NCI-H1092 treated with DMSO at 0.1 percent for 48 hours (cell line): Measurements from ENCODE around the gene ACOT13.
"Not testable (repeated sequence)": the region's sequence is repeated elsewhere in the genome, so short reads cannot be mapped to it uniquely, and the experiment has no call there.

Experiments used
- DNase-seq: peaks from one replicate; lab custom pipeline; 2025; lab: John Stamatoyannopoulos, UW

ACOT13 gene

DNA sequence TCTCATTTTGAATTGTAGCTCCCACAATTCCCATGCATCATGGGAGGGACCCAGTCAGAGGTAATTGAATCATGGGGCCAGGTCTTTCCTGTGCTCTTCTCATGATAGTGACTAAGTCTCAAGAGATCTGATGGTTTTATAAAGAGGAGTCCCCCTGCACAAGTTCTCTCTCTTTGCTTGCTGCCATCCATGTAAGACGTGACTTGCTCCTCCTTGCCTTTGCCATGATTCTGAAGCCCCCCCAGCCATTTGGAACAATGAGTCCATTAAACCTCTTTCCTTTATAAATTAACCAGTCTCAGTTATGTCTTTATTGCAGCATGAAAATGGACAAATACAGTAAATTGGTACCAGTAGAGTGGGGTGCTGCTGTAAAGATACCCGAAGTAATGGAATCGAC, 63.8 kb downstream of the ACOT13 start:
- not testable (repeated sequence) for DNase-seq

DNA sequence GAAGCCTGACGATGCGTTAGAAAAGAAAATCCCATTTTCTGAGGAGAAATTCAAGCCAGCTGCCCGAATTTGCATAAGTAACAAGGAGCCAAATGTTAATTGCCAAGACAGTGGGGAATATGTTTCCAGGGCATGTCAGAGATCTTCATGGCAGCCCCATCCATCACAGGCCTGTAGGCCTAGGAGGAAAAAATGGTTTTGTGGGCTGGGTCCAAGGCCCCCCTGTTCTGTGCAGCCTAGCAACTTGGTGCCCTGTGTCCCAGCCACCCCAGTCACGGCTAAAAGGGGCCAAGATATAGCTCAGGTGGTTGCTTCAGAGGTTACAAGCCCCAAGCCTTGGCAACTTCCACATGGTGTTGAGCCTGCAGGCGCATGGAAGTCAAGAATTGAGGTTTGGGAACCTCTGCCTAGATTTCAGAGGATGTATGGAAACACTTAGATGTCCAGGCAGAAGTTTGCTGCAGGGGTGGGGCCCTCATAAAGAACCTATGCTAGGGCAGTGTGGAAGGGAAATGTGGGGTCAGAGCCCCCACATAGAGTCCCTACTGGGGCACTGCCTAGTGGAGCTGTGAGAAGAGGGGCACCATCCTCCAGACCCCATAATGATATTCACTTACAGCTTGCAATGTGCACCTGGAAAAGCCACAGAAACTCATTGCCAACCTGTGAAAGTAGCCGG, 64.7 kb downstream of the ACOT13 start:
- not testable (repeated sequence) for DNase-seq

DNA sequence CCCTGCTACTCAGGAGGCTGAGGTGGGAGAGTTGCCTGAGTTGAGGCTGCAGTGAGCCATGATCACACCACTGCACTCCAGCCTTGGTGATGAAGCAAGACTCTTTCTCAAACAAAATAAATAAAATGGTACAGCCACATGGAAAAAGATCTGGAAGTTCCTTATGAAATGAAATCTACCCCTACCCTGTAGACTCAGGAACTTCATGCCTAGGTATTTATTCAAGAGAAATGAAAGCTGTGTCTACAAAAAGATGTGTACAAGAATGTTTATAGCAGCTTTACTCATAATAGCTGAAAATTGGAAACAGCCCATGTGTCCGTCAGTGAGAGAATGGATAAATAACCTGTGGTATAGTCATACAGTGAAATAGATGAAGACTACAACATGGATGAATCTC, 67.3 kb downstream of the ACOT13 start:
- no peak for DNase-seq

DNA sequence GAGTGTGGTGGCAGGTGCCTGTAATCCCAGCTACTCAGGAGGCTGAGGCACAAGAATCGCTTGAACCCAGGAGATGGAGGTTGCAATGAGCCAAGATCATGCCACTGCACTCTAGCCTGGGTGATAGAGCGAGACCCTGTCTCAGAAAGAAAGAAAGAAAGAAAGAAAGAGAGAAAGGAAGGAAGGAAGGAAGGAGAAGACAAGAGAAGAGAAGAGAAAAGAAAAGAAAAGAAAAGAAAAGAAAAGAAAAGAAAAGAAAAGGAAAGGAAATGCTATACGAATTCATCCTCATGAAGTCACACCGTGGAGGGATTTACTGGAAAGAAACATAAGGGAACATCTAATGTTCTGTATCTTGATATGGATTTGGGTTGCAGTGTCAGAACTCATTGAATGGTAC, 67.8 kb downstream of the ACOT13 start:
- not testable (repeated sequence) for DNase-seq

DNA sequence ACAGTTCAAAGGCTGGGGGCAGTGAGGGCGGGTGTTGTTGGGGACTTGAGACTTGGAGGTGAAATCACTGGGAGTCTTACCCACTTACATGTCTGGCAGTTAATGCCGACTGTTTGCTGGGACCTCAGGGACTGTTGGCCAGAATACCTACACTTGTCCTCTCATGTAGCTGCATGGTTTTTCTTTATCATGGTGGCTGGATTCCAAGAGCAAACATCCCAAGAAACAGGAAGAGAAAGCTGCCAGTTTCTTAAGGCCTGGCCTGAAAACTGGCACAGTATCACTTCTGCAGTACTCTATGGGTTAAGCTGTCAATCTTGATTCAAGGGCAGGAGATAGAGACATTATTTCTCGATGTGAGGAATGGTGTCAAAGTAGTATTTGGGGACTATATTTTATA, 71.9 kb downstream of the ACOT13 start:
- DNase-seq: no peak

DNA sequence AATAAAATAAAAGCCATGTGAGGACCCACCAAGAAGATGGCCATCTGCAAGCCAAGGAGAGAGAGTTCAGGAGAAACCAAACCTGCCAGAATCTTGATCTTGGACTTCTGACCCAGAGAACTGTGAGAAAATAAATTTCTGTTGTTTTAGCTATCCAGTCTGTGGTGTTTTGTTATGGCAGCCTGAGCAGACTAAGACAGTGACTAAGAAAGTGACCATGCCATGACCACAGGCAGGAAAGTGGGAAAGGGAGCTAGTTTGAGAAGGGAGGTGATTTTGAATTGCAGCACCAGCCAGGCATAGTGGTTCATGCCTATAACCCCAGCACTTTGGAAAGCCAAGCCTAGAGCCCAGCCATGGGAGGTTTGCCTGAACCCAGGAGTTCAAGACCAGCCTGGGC, 74.0 kb downstream of the ACOT13 start:
- no peak for DNase-seq

DNA sequence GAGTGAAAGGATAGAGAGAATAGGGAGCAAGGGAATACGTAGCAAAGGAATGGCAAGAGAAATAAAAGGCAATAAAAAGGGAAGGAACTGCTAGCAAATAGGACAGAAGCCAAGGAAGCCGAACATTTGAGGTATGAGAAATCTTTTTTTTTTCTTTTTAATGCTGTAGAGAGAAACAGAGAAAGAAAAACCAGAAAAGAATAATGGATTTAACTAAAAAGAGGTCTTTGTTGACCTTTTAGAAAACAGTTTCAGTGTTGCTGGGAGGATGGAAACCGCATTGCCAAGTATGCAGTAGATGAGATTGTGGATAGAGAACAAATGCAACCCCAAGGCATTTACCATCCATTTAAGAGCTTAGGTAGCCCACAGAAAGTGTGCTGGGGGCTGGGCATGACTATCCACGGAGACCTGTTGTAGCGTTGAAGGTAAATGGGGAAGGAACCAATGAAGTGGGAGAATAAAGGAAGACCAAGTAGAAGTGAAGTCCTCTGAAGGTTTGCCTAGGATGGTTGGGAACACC, 75.4 kb downstream of the ACOT13 start:
- no peak for DNase-seq

DNA sequence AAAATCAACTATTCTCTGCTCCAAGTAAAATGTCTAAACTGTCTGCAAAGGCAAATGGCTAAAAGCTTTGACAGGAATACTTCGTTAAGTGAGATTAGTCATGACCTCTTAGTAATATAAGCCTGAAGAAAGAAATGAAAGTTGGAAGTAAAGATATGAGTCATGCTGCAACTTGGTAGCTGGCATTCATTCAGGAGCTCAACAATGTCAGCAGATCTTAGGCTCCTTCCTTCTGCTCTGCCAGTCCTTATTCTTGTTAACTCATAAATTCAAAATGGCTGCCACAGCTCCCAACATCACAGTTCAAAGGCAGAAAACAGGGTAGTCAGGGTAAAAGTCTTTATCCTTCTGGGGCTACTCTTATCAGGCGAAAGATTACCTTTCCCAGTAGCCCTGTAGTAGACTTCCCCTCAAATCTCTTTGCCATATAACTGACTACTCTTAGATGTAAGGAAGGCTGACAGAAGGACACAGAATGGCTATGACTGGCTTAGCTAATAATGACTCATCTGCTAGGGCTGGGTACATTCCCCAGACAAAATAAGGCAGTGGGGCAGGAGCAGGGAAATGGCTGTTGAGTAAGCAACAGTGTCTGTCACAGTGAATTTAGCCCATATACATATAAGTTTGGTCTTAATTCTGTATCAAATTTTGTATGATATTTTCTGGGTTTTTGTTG, 76.5 kb downstream of the ACOT13 start:
- no peak for DNase-seq

DNA sequence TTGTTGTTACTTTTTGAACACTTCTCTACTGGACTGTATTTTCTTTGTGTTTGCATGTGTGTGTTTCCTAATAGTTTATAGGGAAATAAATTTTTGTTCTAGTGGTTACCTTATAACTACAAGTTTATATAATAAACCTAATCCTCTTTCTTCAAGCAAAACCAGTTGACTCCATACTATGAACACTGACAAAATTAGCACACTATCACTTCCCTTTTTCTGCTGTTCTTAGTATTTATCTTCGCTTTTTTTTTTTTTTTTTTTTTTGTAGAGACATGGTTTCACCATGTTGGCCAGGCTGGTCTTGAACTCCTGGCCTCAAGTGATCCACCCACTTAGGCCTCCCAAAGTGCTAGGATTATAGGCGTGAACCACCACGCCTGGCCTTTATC, 77.1 kb downstream of the ACOT13 start:
- DNase-seq: no peak

DNA sequence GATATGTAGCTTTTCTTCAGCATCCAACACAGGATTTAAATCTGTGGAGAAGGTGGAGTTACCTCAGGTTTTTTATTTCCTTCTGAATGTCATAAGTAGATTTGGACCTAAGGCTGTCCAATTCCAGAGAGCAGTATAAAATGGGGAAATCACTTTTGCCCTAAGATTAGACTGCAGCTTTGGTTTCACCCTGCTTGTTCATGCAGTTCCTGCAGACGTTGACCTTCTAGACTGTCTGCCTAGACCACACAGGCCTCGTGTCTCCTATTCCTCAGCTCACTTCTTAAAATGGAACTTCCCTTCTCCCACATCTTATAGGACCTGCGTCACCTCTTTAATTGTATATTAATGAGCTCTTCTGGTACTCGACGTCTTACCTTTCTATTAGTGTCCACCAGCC, 78.0 kb downstream of the ACOT13 start:
- no peak for DNase-seq

DNA sequence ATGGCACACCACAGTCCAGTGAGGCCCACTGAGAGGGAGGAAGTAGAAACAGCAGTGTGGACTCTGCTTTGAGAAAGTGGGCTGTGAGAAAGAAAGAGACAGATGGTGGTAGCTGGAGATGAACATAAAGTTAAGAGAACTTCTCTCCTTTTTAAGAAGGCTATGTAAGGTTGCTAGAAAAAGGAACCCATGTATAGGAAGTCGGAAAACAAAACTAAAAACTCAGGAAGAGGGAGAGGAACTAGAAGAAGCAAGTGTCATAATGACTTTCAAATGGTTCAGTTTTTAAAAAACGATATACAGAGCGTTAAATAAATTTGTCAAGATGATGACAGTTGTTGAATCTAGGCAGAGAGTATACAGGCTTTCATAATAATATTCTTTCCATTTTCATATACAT, 82.4 kb downstream of the ACOT13 start:
- no peak for DNase-seq

DNA sequence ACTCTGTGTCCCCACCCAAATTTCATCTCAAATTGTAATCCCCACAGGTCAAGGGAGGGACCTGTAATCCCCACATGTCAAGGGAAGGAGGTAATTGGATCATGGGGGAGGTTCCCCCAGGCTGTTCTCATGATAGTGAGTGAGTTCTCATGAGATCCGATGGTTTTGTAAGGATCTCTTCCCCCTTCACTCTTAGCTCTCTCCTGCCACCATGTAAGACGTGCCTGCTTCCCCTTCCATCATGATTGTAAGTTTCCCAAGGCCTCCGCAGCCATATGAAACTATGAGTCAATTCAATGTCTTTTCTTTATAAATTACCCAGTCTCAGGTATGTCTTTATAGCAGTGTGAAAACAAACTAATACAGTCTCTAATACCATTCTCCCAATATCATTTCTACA, 84.0 kb downstream of the ACOT13 start:
- DNase-seq: not testable (repeated sequence)

DNA sequence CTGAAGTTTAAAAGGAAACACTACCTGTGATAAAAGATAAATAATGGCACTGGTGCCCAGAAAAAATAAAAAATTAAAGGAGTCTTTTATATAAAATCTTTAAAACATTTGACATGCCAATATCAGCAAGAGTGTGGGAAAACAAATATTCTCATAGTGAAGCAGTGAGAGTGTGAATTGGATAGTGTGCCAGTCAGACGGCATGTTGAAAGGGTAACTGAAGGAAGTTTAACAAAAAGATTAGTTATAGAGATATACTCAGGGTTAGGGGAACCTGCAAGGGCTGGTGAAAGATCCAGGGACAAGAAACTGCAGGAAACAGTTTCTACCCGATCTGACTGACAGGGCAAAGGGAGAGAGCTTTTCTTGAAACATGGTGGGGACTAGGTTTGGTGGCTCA, 85.6 kb downstream of the ACOT13 start:
- DNase-seq: no peak

DNA sequence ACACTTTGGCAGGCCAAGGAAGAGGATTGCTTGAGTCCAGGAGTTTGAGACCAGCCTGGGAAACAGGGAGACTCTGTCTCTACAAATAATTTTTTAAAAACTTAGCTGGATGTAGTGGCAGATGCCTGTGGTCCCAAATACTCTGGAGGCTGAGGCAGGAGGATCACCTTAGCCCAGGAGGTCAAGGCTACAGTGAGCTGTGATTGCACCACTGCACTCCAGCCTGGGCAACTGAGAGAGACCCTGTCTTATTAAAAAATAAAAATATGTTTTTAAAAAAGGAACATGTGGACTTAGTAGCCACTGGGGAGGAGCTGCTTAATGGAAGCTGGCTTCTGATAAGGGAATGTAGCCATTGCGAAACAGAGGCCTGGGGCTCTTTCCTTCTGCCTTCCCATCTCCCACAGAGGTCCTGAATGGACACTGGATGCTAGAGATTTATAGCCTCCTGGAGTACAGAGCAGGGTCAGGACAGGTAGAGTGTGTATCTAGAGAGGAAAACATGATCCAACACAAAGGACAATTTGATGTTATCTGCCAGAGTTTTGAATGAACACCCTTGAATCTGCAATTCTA, 86.1 kb downstream of the ACOT13 start:
- no peak for DNase-seq

DNA sequence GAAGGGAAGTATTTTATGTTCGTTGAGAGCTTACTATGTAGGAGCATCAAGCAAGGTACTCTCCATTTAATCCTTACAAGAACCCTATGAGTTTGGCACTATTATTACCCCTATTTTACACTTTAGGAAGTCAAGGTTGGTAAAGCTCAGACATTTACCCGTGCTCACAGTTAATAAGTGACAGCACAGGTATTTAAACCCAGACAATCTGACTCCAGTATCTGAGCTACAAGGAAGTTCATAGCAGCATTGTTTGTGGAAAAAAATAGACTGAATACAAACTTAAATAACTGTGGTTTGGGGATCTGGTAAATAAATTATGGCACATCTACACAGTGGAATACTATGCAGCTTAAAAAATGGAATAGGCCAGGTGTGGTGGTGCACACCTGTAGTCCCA, 86.7 kb downstream of the ACOT13 start:
- DNase-seq: no peak

DNA sequence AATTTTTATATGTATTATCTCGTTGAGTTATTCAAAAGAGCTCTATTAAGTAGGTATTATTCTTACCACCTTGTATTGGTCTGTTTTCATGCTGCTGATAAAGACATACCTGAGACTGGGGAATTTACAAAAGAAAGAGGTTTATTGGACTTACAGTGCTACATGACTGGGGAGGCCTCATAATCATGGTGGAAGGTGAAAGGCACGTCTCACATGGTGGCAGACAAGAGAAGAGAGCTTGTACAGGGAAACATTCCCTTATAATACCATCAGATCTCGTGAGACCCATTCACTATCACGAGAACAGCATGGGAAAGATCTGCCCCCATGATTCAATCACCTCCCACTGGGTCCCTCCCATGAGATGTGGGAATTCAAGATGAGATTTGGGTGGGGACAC, 87.5 kb downstream of the ACOT13 start:
- DNase-seq: not testable (repeated sequence)
